Measurements from ENCODE around the gene CFAP210. TPM values are rescaled to one million over a fixed set of nuclear protein-coding genes. Genes with fewer than 3 reads are reported as not detected.
A peak's percentile ranks its signal among the peaks of the same experiment; 100 is the strongest.

Gene CFAP210
- total and polyA plus RNA-seq, 9 of the 15 experiments (the other 6 are each of a cell fraction or from before 2014, with no cell fraction given) = 0.75 to 3.6 (median 1.3) TPM

GRCh38 chr2:169694113-169694893 is at the start of gene CFAP210, which contains the start of gene PHOSPHO2 (continued):
- TF ChIP-seq ZBTB12 (CRISPR knock-in tag; IDR thresholded peaks at IDR 0.05) (peak; percentile 84), HDAC1 (IDR thresholded peaks at IDR 0.05) (peak in 1 of 2 experiments; percentile 97; a peak in 2 of 4 replicates), GTF2E2 (tag; IDR thresholded peaks at IDR 0.05) (peak; percentile 74; the same call in 1 of the 2 replicates), CBFA2T2 (conservative IDR thresholded peaks at IDR 0.05) (0 out of 2 replicates have a peak, but pooled peaks have one; percentile 3), CBX1 (IDR thresholded peaks at IDR 0.05; ENCODE audit: low read depth) (peak; percentile 64; the same call in 1 of the 2 replicates), TBL1XR1 (IDR thresholded peaks at IDR 0.05; ENCODE audit: low read length in 2 of 2) (0 out of 4 replicates have a peak, but pooled peaks have one; percentile 28 to 68), JUND (IDR thresholded peaks at IDR 0.05; ENCODE audit: borderline replicate concordance, low read depth, low read length) (peak; percentile 77), JUND (tag; IDR thresholded peaks at IDR 0.05; ENCODE audit: borderline replicate concordance, low read depth, low read length) (peak; percentile 65; the same call in 1 of the 3 replicates), BCOR (IDR thresholded peaks at IDR 0.05) (peak; percentile 43; the same call in 1 of the 2 replicates), NR2F6 (CRISPR knock-in tag; IDR thresholded peaks at IDR 0.05) (peak; percentile 17; the same call in 1 of the 2 replicates), BHLHE40 (IDR thresholded peaks at IDR 0.05; ENCODE audit: low read length) (peak; percentile 77), RNF2 (IDR thresholded peaks at IDR 0.05) (peak; percentile 52; the same call in 1 of the 2 replicates), CXXC5 (CRISPR knock-in tag; IDR thresholded peaks at IDR 0.05) (peak; percentile 86), RBM22 (IDR thresholded peaks at IDR 0.05; ENCODE audit: low read depth, low read length, poor library complexity, severe bottlenecking) (peak; percentile 93), TGIF2 (CRISPR knock-in tag; IDR thresholded peaks at IDR 0.05) (peak; percentile 89; the same call in 1 of the 2 replicates), PHF8 (IDR thresholded peaks at IDR 0.05; ENCODE audit: borderline replicate concordance, low read length) (peak; percentile 97)
- TF ChIP-seq, protein P1, sequence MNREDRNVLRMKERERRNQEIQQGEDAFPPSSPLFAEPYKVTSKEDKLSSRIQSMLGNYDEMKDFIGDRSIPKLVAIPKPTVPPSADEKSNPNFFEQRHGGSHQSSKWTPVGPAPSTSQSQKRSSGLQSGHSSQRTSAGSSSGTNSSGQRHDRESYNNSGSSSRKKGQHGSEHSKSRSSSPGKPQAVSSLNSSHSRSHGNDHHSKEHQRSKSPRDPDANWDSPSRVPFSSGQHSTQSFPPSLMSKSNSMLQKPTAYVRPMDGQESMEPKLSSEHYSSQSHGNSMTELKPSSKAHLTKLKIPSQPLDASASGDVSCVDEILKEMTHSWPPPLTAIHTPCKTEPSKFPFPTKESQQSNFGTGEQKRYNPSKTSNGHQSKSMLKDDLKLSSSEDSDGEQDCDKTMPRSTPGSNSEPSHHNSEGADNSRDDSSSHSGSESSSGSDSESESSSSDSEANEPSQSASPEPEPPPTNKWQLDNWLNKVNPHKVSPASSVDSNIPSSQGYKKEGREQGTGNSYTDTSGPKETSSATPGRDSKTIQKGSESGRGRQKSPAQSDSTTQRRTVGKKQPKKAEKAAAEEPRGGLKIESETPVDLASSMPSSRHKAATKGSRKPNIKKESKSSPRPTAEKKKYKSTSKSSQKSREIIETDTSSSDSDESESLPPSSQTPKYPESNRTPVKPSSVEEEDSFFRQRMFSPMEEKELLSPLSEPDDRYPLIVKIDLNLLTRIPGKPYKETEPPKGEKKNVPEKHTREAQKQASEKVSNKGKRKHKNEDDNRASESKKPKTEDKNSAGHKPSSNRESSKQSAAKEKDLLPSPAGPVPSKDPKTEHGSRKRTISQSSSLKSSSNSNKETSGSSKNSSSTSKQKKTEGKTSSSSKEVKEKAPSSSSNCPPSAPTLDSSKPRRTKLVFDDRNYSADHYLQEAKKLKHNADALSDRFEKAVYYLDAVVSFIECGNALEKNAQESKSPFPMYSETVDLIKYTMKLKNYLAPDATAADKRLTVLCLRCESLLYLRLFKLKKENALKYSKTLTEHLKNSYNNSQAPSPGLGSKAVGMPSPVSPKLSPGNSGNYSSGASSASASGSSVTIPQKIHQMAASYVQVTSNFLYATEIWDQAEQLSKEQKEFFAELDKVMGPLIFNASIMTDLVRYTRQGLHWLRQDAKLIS (CRISPR knock-in tag; IDR thresholded peaks at IDR 0.05) = peak; percentile 63; the same call in 1 of the 2 replicates
- TF ChIP-seq, protein P2, sequence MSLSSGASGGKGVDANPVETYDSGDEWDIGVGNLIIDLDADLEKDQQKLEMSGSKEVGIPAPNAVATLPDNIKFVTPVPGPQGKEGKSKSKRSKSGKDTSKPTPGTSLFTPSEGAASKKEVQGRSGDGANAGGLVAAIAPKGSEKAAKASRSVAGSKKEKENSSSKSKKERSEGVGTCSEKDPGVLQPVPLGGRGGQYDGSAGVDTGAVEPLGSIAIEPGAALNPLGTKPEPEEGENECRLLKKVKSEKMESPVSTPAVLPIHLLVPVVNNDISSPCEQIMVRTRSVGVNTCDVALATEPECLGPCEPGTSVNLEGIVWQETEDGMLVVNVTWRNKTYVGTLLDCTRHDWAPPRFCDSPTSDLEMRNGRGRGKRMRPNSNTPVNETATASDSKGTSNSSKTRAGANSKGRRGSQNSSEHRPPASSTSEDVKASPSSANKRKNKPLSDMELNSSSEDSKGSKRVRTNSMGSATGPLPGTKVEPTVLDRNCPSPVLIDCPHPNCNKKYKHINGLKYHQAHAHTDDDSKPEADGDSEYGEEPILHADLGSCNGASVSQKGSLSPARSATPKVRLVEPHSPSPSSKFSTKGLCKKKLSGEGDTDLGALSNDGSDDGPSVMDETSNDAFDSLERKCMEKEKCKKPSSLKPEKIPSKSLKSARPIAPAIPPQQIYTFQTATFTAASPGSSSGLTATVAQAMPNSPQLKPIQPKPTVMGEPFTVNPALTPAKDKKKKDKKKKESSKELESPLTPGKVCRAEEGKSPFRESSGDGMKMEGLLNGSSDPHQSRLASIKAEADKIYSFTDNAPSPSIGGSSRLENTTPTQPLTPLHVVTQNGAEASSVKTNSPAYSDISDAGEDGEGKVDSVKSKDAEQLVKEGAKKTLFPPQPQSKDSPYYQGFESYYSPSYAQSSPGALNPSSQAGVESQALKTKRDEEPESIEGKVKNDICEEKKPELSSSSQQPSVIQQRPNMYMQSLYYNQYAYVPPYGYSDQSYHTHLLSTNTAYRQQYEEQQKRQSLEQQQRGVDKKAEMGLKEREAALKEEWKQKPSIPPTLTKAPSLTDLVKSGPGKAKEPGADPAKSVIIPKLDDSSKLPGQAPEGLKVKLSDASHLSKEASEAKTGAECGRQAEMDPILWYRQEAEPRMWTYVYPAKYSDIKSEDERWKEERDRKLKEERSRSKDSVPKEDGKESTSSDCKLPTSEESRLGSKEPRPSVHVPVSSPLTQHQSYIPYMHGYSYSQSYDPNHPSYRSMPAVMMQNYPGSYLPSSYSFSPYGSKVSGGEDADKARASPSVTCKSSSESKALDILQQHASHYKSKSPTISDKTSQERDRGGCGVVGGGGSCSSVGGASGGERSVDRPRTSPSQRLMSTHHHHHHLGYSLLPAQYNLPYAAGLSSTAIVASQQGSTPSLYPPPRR (CRISPR knock-in tag; IDR thresholded peaks at IDR 0.05; ENCODE audit: borderline replicate concordance) = 0 out of 2 replicates have a peak, but pooled peaks have one; percentile 18
